Liver (tissue), 9 donors: ENCODE results near the gene SSRP1. TPM values are rescaled to one million over a fixed set of nuclear protein-coding genes. Genes with fewer than 3 reads are reported as not detected.

Source experiments
- DNase-seq: peaks from one replicate; pipeline ENCODE4 v3.0.0-alpha.2; 2017; ENCODE audit warnings: low spot score
- H3K27ac ChIP-seq, 2 donors: one replicate each; pipeline ENCODE4 v1.7.0; 2013; ENCODE audit warnings: inconsistent platforms in 2 of 2, low read length in 2 of 2, control low read depth in 1 of 2, low read depth in 1 of 2, mild to moderate bottlenecking in 1 of 2
- H3K27me3 ChIP-seq, 4 donors: one replicate each; pipeline versions ENCODE4 v1.6.1 to v1.7.0; 2013; ENCODE audit warnings: low read length in 3 of 4, inconsistent platforms in 1 of 4, mild to moderate bottlenecking in 1 of 4, moderate library complexity in 1 of 4; ENCODE audit not compliant: control insufficient read depth in 4 of 4, insufficient read depth in 4 of 4
- H3K36me3 ChIP-seq, 4 donors: one replicate each; pipeline versions ENCODE4 v1.6.1 to v1.7.0; 2013; ENCODE audit warnings: low read length in 3 of 4, mild to moderate bottlenecking in 3 of 4, low read depth in 1 of 4, moderate library complexity in 1 of 4; ENCODE audit not compliant: control insufficient read depth in 4 of 4, insufficient read depth in 3 of 4
- H3K4me1 ChIP-seq, 4 donors: one replicate each; pipeline versions ENCODE4 v1.6.1 to v1.7.0; 2013; ENCODE audit warnings: low read length in 3 of 4, mild to moderate bottlenecking in 3 of 4, moderate library complexity in 1 of 4; ENCODE audit not compliant: control insufficient read depth in 4 of 4, insufficient read depth in 4 of 4
- H3K4me3 ChIP-seq, 3 donors: one replicate each; pipeline versions ENCODE4 v1.6.1 to v1.7.0; 2013; ENCODE audit warnings: low read length in 3 of 3, control low read depth in 1 of 3, low read depth in 1 of 3, mild to moderate bottlenecking in 1 of 3
- H3K9ac ChIP-seq, 2 donors: one replicate each; pipeline ENCODE4 v1.7.0; 2013; ENCODE audit warnings: low read length in 2 of 2, mild to moderate bottlenecking in 2 of 2, moderate library complexity in 2 of 2, control low read depth in 1 of 2, low read depth in 1 of 2
- H3K9me3 ChIP-seq, 4 donors: one replicate each; pipeline versions ENCODE4 v1.6.1 to v1.7.0; 2013; ENCODE audit warnings: low read length in 3 of 4; ENCODE audit not compliant: control insufficient read depth in 4 of 4
- EGR1 ChIP-seq, 2 donors: IDR thresholded peaks; 2 replicates each; pipeline ENCODE4 v1.6.1; 2016 to 2018; ENCODE audit warnings: antibody characterized with exemption in 2 of 2, low read depth in 2 of 2
- FOXA1 ChIP-seq: IDR thresholded peaks from 2 replicates; pipeline ENCODE4 v1.6.1; 2016; ENCODE audit warnings: antibody characterized with exemption
- FOXA2 ChIP-seq: IDR thresholded peaks from 2 replicates; pipeline ENCODE4 v1.6.1; 2016; ENCODE audit warnings: antibody characterized with exemption
- GABPA ChIP-seq, 2 donors: IDR thresholded peaks in 1 of 2; conservative IDR thresholded peaks in 1 of 2; 2 replicates each; pipeline ENCODE4 v1.6.1; 2016; ENCODE audit warnings: antibody characterized with exemption in 2 of 2, mild to moderate bottlenecking in 1 of 2, moderate library complexity in 1 of 2
- HNF4A ChIP-seq, 2 donors: conservative IDR thresholded peaks; 2 replicates each; pipeline ENCODE4 v1.6.1; 2016; ENCODE audit warnings: antibody characterized with exemption in 2 of 2, mild to moderate bottlenecking in 2 of 2
- HNF4G ChIP-seq: IDR thresholded peaks from 2 replicates; pipeline ENCODE4 v1.6.1; 2016; ENCODE audit warnings: antibody characterized with exemption
- JUND ChIP-seq, 2 donors: IDR thresholded peaks; 2 replicates each; pipeline ENCODE4 v1.6.1; 2016; ENCODE audit warnings: antibody characterized with exemption in 2 of 2
- NR2F2 ChIP-seq: IDR thresholded peaks from 2 replicates; pipeline ENCODE4 v1.6.1; 2016; ENCODE audit warnings: antibody characterized with exemption
- RAD21 ChIP-seq, 2 donors: IDR thresholded peaks; 2 replicates each; pipeline ENCODE4 v1.6.1; 2016; ENCODE audit warnings: antibody characterized with exemption in 2 of 2, mild to moderate bottlenecking in 2 of 2
- RXRA ChIP-seq, 2 donors: IDR thresholded peaks; 2 replicates each; pipeline ENCODE4 v1.6.1; 2017 to 2018; ENCODE audit warnings: antibody characterized with exemption in 2 of 2, mild to moderate bottlenecking in 1 of 2
- SP1 ChIP-seq: IDR thresholded peaks from 2 replicates; pipeline ENCODE4 v1.6.1; 2018; ENCODE audit warnings: antibody characterized with exemption, mild to moderate bottlenecking
- TAF1 ChIP-seq: conservative IDR thresholded peaks from 2 replicates; pipeline ENCODE4 v1.6.1; 2016; ENCODE audit warnings: antibody characterized with exemption, mild to moderate bottlenecking
- YY1 ChIP-seq: IDR thresholded peaks from 2 replicates; pipeline ENCODE4 v1.6.1; 2016; ENCODE audit warnings: antibody characterized with exemption, mild to moderate bottlenecking
- WGBS: extraction: QIAGEN DNeasy Blood & Tissue Kit; methylation state at CpG from one replicate; pipeline ENCODE4 v1.1.7; 2013; 5-methylcytosine and 5-hydroxymethylcytosine counted together
- polyA plus RNA-seq, 2 donors: library from polyadenylated mRNA; stranded (reverse) in 1 of 2; unstranded in 1 of 2; fragments of 200-250 nt in 1 of 2; fragments of >200 nt in 1 of 2; fragmentation: Nextera tagmentation in 1 of 2; extraction: Ambion mirVana in 1 of 2; gene quantifications; one replicate each; pipeline versions ENCODE4 v1.2.1 to v1.2.3, GENCODE V29; 2013 to 2015
- total RNA-seq, 2 donors: library from RNA; depleted of rRNA; stranded (reverse); fragments of >200 nt; gene quantifications; one replicate each; pipeline ENCODE4 v1.2.3, GENCODE V29; 2014
- TF ChIP-seq, protein P1 (sequence below): IDR thresholded peaks from 2 replicates; pipeline ENCODE4 v1.6.1; 2016; ENCODE audit warnings: antibody characterized with exemption, mild to moderate bottlenecking
- TF ChIP-seq, protein P2 (sequence below): IDR thresholded peaks from 2 replicates; pipeline ENCODE4 v1.6.1; 2016; ENCODE audit warnings: antibody characterized with exemption
- TF ChIP-seq, protein P3 (sequence below): fragments of 150-350 bp; IDR thresholded peaks from 2 replicates; pipeline ENCODE4 v1.5.1; 2017; ENCODE audit warnings: improper control_type of control experiment, low read depth, low read length; ENCODE audit not compliant: missing input control
- TF ChIP-seq, protein P4 (sequence below): IDR thresholded peaks from 2 replicates; pipeline ENCODE4 v1.6.1; 2016; ENCODE audit warnings: antibody characterized with exemption
- TF ChIP-seq, protein P5 (sequence below): IDR thresholded peaks from 2 replicates; pipeline ENCODE4 v1.6.1; 2016; ENCODE audit warnings: antibody characterized with exemption
- donor health status: healthy.
- donor health status: healthy.
- donor health status: healthy.
- donor health status: healthy.
- donor health status: healthy.

The SSRP1 gene
- total and polyA plus RNA-seq, 4 donors: 13.9 to 45.3 (median 28.4) TPM

DNA sequence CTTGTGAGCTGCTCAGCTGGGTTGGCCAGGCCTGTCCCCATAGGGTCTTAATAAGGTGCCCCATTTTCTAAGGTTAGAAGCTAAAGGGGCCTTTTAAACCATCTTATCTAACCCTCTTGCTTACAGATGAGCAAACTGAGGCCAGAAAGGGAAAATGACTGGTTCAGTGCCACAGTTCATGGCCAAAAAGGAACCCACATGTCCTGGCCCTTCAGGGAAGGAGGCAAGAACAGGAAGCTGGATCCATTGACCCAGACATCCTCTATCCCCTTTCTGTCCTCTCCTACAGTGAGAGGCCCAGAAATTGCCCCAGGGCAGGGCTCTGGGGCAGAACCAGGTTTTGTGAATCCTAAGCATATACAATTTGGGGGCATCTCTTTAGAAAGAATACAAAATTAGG, 35.2 kb upstream of the SSRP1 start (continued):
- TF ChIP-seq, protein P1, sequence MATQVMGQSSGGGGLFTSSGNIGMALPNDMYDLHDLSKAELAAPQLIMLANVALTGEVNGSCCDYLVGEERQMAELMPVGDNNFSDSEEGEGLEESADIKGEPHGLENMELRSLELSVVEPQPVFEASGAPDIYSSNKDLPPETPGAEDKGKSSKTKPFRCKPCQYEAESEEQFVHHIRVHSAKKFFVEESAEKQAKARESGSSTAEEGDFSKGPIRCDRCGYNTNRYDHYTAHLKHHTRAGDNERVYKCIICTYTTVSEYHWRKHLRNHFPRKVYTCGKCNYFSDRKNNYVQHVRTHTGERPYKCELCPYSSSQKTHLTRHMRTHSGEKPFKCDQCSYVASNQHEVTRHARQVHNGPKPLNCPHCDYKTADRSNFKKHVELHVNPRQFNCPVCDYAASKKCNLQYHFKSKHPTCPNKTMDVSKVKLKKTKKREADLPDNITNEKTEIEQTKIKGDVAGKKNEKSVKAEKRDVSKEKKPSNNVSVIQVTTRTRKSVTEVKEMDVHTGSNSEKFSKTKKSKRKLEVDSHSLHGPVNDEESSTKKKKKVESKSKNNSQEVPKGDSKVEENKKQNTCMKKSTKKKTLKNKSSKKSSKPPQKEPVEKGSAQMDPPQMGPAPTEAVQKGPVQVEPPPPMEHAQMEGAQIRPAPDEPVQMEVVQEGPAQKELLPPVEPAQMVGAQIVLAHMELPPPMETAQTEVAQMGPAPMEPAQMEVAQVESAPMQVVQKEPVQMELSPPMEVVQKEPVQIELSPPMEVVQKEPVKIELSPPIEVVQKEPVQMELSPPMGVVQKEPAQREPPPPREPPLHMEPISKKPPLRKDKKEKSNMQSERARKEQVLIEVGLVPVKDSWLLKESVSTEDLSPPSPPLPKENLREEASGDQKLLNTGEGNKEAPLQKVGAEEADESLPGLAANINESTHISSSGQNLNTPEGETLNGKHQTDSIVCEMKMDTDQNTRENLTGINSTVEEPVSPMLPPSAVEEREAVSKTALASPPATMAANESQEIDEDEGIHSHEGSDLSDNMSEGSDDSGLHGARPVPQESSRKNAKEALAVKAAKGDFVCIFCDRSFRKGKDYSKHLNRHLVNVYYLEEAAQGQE: no peak
- TF ChIP-seq HNF4A (conservative IDR thresholded peaks at IDR 0.05) (no peak), FOXA1 (no peak), FOXA2 (no peak), HNF4G (no peak), NR2F2 (no peak), JUND (IDR thresholded peaks at IDR 0.05) (no peak), SP1 (no peak), TAF1 (no peak)
- TF ChIP-seq, protein P2, sequence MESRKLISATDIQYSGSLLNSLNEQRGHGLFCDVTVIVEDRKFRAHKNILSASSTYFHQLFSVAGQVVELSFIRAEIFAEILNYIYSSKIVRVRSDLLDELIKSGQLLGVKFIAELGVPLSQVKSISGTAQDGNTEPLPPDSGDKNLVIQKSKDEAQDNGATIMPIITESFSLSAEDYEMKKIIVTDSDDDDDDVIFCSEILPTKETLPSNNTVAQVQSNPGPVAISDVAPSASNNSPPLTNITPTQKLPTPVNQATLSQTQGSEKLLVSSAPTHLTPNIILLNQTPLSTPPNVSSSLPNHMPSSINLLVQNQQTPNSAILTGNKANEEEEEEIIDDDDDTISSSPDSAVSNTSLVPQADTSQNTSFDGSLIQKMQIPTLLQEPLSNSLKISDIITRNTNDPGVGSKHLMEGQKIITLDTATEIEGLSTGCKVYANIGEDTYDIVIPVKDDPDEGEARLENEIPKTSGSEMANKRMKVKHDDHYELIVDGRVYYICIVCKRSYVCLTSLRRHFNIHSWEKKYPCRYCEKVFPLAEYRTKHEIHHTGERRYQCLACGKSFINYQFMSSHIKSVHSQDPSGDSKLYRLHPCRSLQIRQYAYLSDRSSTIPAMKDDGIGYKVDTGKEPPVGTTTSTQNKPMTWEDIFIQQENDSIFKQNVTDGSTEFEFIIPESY: no peak

DNA sequence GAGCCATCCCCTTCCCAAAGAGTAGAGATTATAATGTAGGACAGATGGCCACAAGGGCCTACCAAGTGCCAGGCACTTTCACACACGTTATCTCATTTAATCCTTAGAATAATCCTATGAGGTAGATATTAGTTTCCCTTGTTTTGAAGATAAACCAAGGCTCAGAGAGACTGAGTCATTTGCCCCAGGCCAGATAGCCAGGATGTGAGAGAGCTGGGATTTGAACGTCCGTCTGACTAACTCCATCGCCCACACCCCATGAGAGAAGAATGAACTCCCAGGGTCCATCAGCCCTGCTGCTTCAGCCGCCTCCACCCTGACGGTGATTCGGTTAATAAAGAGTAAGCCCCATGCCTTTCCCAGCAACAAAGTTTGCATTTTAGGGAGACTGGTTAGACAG, 34.6 kb upstream of the SSRP1 start:
- Histone ChIP-seq H3K4me1 (no peaks in the 10 kb centered on the region), H3K4me3 (no peak overlapping the region), H3K27me3 (no peaks in the 10 kb centered on the region), H3K9ac (no peak overlapping the region), H3K9me3 (no peaks in the 10 kb centered on the region), H3K27ac (no peak overlapping the region), H3K36me3 (no peaks in the 10 kb centered on the region)
- WGBS: 95% methylated on average over 7 of the region's 7 CpGs
- TF ChIP-seq, protein P3, sequence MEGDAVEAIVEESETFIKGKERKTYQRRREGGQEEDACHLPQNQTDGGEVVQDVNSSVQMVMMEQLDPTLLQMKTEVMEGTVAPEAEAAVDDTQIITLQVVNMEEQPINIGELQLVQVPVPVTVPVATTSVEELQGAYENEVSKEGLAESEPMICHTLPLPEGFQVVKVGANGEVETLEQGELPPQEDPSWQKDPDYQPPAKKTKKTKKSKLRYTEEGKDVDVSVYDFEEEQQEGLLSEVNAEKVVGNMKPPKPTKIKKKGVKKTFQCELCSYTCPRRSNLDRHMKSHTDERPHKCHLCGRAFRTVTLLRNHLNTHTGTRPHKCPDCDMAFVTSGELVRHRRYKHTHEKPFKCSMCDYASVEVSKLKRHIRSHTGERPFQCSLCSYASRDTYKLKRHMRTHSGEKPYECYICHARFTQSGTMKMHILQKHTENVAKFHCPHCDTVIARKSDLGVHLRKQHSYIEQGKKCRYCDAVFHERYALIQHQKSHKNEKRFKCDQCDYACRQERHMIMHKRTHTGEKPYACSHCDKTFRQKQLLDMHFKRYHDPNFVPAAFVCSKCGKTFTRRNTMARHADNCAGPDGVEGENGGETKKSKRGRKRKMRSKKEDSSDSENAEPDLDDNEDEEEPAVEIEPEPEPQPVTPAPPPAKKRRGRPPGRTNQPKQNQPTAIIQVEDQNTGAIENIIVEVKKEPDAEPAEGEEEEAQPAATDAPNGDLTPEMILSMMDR: no peak
- TF ChIP-seq YY1 (no peak), EGR1 (IDR thresholded peaks at IDR 0.05; ENCODE audit: low read depth in 2 of 2) (no peak), FOXA2 (no peak), RXRA (IDR thresholded peaks at IDR 0.05) (no peak), TAF1 (no peak), FOXA1 (no peak), JUND (IDR thresholded peaks at IDR 0.05) (no peak), SP1 (no peak), RAD21 (IDR thresholded peaks at IDR 0.05) (no peak), NR2F2 (no peak), HNF4A (conservative IDR thresholded peaks at IDR 0.05) (no peak), HNF4G (no peak), GABPA (IDR thresholded peaks at IDR 0.05 in 1 of 2, conservative IDR thresholded peaks at IDR 0.05 in 1 of 2) (no peak)
- TF ChIP-seq, protein P4, sequence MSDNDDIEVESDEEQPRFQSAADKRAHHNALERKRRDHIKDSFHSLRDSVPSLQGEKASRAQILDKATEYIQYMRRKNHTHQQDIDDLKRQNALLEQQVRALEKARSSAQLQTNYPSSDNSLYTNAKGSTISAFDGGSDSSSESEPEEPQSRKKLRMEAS: no peak
- TF ChIP-seq, protein P2: no peak
- TF ChIP-seq, protein P5, sequence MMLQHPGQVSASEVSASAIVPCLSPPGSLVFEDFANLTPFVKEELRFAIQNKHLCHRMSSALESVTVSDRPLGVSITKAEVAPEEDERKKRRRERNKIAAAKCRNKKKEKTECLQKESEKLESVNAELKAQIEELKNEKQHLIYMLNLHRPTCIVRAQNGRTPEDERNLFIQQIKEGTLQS: no peak
- TF ChIP-seq, protein P1: no peak
- no peak for DNase-seq
